ENCODE measurements around the gene IL1RAPL2. TPM values are rescaled to one million over a fixed set of nuclear protein-coding genes. Genes with fewer than 3 reads are reported as not detected.

Gene IL1RAPL2
- total and polyA plus RNA-seq, 2 donors (not counting 3 experiments of a cell fraction or from before 2014, with no cell fraction given): not detected

- Histone ChIP-seq H3K4me2 (ENCODE audit: insufficient read depth, low read length) (no peak overlapping the region), H4K20me1 (replicated peaks; ENCODE audit: control insufficient read depth, extremely low read depth, insufficient read depth, low read length) (no peaks in the 10 kb centered on the region), H3K27me3 (ENCODE audit: control insufficient read depth in 2 of 2, insufficient read depth in 2 of 2, low read length in 2 of 2) (no peaks in the 10 kb centered on the region), H3K4me3 (replicated peaks in 1 of 3; ENCODE audit: insufficient read depth in 1 of 3, low read depth in 1 of 3, low read length in 3 of 3) (no peak overlapping the region), H3K9me3 (replicated peaks; ENCODE audit: control insufficient read depth, insufficient read depth, low read length) (no peaks in the 10 kb centered on the region), H3K36me3 (ENCODE audit: control insufficient read depth in 2 of 2, extremely low read depth in 1 of 2, insufficient read depth in 2 of 2, low read length in 2 of 2) (no peaks in the 10 kb centered on the region), H3K27ac (ENCODE audit: insufficient read depth, low read depth, low read length) (no peak overlapping the region), H3K79me2 (ENCODE audit: control insufficient read depth, insufficient read depth, low read length) (no peaks in the 10 kb centered on the region), H3K9me1 (replicated peaks; ENCODE audit: control insufficient read depth, extremely low read depth, insufficient read depth, low read length) (no peaks in the 10 kb centered on the region), H3K4me1 (ENCODE audit: control insufficient read depth, extremely low read depth, insufficient read depth, low read length) (no peaks in the 10 kb centered on the region), H2AFZ (ENCODE audit: low read depth, low read length) (no peak overlapping the region), H3K9ac (replicated peaks; ENCODE audit: extremely low read depth, insufficient read depth, low read length) (no peak overlapping the region)
- no peak for DNase-seq (ENCODE audit: low read depth, low spot score)
- no peak for TF ChIP-seq GATA2 (IDR thresholded peaks at IDR 0.05; ENCODE audit: insufficient read depth, insufficient read length, low read depth, low read length)
- TF ChIP-seq FOS (IDR thresholded peaks at IDR 0.05; ENCODE audit: borderline replicate concordance, insufficient read depth, low read length): no peak
- no peak for TF ChIP-seq POLR2A (IDR thresholded peaks at IDR 0.05; ENCODE audit: low read depth, low read length)
- TF ChIP-seq POLR2AphosphoS5 (IDR thresholded peaks at IDR 0.05; ENCODE audit: insufficient read depth, low read depth, low read length): no peak
- TF ChIP-seq JUN (IDR thresholded peaks at IDR 0.05; ENCODE audit: borderline replicate concordance, insufficient read depth, insufficient read length, low read depth): no peak
- no peak for TF ChIP-seq EZH2 (IDR thresholded peaks at IDR 0.05; ENCODE audit: borderline replicate concordance, low read depth, low read length, severe bottlenecking)
- TF ChIP-seq, protein P1, sequence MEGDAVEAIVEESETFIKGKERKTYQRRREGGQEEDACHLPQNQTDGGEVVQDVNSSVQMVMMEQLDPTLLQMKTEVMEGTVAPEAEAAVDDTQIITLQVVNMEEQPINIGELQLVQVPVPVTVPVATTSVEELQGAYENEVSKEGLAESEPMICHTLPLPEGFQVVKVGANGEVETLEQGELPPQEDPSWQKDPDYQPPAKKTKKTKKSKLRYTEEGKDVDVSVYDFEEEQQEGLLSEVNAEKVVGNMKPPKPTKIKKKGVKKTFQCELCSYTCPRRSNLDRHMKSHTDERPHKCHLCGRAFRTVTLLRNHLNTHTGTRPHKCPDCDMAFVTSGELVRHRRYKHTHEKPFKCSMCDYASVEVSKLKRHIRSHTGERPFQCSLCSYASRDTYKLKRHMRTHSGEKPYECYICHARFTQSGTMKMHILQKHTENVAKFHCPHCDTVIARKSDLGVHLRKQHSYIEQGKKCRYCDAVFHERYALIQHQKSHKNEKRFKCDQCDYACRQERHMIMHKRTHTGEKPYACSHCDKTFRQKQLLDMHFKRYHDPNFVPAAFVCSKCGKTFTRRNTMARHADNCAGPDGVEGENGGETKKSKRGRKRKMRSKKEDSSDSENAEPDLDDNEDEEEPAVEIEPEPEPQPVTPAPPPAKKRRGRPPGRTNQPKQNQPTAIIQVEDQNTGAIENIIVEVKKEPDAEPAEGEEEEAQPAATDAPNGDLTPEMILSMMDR (IDR thresholded peaks at IDR 0.05; ENCODE audit: extremely low read depth in 1 of 2, insufficient read depth in 1 of 2, low read depth in 1 of 2, low read length in 2 of 2): no peak
- no peak for TF ChIP-seq MAX (IDR thresholded peaks at IDR 0.05; ENCODE audit: insufficient read depth, insufficient read length)
- TF ChIP-seq MYC (IDR thresholded peaks at IDR 0.05; ENCODE audit: low read depth, low read length): no peak
- ChIA-PET POLR2A (no interaction called here), CTCF (no interaction called here)
- BruUV-seq (replicated peaks): no TSS peak
- dilution Hi-C loops (cut with MboI; ENCODE audit: extremely low pct_ligation_motif_present, low sequenced_read_pairs): no loop called here
- intact Hi-C loops (cut with micrococcal nuclease): no loop called here
- FAIRE-seq: no peak
Observed at GRCh38 chrX:104833401-104833800, 267.4 kb downstream of the IL1RAPL2 start.
